Transverse colon (tissue), 4 donors: ENCODE results near the gene CLK3. TPM values are rescaled to one million over a fixed set of nuclear protein-coding genes. Genes with fewer than 3 reads are reported as not detected.
A peak's percentile ranks its signal among the peaks of the same experiment; 100 is the strongest.

Experiments used
- DNase-seq: peaks from one replicate; pipeline ENCODE4 v3.0.0-alpha.2; 2019
- H3K27ac ChIP-seq, 4 donors: fragments of 200-600 bp; sonication (generic); 2 replicates each; pipeline ENCODE4 v1.5.1; 2016 to 2018; ENCODE audit warnings: inconsistent platforms in 4 of 4
- H3K27me3 ChIP-seq: fragments of 200-600 bp; sonication (generic); 2 replicates; pipeline ENCODE4 v1.5.1; 2017; ENCODE audit warnings: inconsistent platforms
- H3K36me3 ChIP-seq, 4 donors: fragments of 200-600 bp; sonication (generic); 2 replicates each; pipeline ENCODE4 v1.5.1; 2017 to 2019; ENCODE audit warnings: inconsistent platforms in 4 of 4
- H3K4me1 ChIP-seq, 4 donors: fragments of 200-600 bp; sonication (generic); 2 replicates each; pipeline ENCODE4 v1.5.1; 2017 to 2020; ENCODE audit warnings: inconsistent platforms in 4 of 4
- H3K4me3 ChIP-seq, 4 donors: fragments of 200-600 bp; sonication (generic); 1 replicate in 1 of 4; 2 replicates in 3 of 4; pipeline versions ENCODE4 v1.5.1 to v1.6.1; 2017 to 2019; ENCODE audit warnings: inconsistent platforms in 4 of 4
- H3K9me3 ChIP-seq, 2 donors: fragments of 200-600 bp; sonication (generic); 2 replicates each; pipeline ENCODE4 v1.5.1; 2017 to 2019; ENCODE audit warnings: inconsistent platforms in 2 of 2
- EP300 ChIP-seq: sonication (generic); formaldehyde crosslinking; IDR thresholded peaks from one replicate; pipeline ENCODE4 v1.6.1; 2017; ENCODE audit warnings: antibody characterized with exemption, low read depth
- POLR2A ChIP-seq: fragments of 450-650 bp; IDR thresholded peaks from one replicate; pipeline ENCODE4 v1.6.1; 2016; ENCODE audit warnings: antibody characterized with exemption, mild to moderate bottlenecking, moderate library complexity
- POLR2AphosphoS5 ChIP-seq, 3 donors: sonication (generic); formaldehyde crosslinking; IDR thresholded peaks; one replicate each; pipeline ENCODE4 v1.6.1; 2016; ENCODE audit warnings: antibody characterized with exemption in 3 of 3
- WGBS, 2 donors: methylation state at CpG; one replicate each; pipeline ENCODE4 v1.1.5; 2018; ENCODE audit warnings: low coverage in 1 of 2; 5-methylcytosine and 5-hydroxymethylcytosine counted together
- in situ Hi-C, 4 donors: fragments of 200-750 bp; cut with MboI; loops; one replicate each; pipeline versions ENCODE4 v1.15.0 to v1.15.1; 2017; ENCODE audit warnings: low sequenced_read_pairs in 3 of 4, low pct_ligation_motif_present in 1 of 4, low pct_unique_long_range_greater_than_20kb in 1 of 4
- intact Hi-C: fragments of 100-400 bp; cut with DNase I; formaldehyde crosslinking; loops from one replicate; pipeline ENCODE4 v1.15.1; 2023; ENCODE audit warnings: low total_unique reads
- total RNA-seq, 4 donors: library from RNA; depleted of rRNA; stranded (reverse); fragments of >200 nt; gene quantifications; one replicate each; pipeline ENCODE4 v1.1.0, GENCODE V29; 2016
- TF ChIP-seq, protein P1 (sequence below), 5 experiments: fragments of 200-600 bp in 3 of 5; fragments of 450-650 bp in 2 of 5; sonication (generic) in 3 of 5; IDR thresholded peaks; 1 replicate in 2 of 5; 2 replicates in 3 of 5; pipeline ENCODE4 v1.5.1; 2016 to 2017; ENCODE audit warnings: antibody characterized with exemption in 5 of 5, inconsistent platforms in 3 of 5, mild to moderate bottlenecking in 2 of 5, moderate library complexity in 1 of 5

The CLK3 gene
- total RNA-seq, 4 donors from 2014 or later = 144 to 420 (median 208) TPM

DNA sequence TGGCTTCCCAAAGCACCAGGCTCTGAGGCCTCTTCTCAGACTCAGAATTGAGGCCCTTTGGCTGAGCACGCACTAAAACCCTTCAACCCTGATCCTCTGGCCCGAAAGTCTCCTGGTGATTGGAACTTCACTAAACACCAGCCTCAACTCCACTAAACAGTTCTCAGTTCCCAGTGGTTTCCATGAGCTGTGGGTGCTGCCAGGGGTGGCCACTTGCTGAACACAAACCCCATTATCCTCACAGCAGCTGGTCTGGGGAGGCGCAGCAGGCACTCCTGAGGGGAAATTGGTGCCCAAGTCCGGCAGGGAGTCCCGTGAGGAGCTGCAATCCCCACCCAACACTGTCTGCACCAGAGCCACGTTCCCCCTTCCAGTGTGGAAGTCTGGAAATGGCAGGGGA lies 3.8 kb upstream of the CLK3 start:
- TF ChIP-seq EP300 (no peak), POLR2AphosphoS5 (IDR thresholded peaks at IDR 0.05) (no peak), POLR2A (no peak)
- TF ChIP-seq, protein P1, sequence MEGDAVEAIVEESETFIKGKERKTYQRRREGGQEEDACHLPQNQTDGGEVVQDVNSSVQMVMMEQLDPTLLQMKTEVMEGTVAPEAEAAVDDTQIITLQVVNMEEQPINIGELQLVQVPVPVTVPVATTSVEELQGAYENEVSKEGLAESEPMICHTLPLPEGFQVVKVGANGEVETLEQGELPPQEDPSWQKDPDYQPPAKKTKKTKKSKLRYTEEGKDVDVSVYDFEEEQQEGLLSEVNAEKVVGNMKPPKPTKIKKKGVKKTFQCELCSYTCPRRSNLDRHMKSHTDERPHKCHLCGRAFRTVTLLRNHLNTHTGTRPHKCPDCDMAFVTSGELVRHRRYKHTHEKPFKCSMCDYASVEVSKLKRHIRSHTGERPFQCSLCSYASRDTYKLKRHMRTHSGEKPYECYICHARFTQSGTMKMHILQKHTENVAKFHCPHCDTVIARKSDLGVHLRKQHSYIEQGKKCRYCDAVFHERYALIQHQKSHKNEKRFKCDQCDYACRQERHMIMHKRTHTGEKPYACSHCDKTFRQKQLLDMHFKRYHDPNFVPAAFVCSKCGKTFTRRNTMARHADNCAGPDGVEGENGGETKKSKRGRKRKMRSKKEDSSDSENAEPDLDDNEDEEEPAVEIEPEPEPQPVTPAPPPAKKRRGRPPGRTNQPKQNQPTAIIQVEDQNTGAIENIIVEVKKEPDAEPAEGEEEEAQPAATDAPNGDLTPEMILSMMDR (IDR thresholded peaks at IDR 0.05) = no peak
- DNase-seq = no peak
- no peak overlapping the region for H3K27ac ChIP-seq
- peaks cover 1 to 13% (median 7%) of the 10 kb centered on the region in 4 donors for H3K4me1 ChIP-seq
- H3K36me3 ChIP-seq = no peaks in the 10 kb centered on the region
- intact Hi-C loops (no loop called here), in situ Hi-C loops (no loop called here)
- WGBS, 2 donors = 86% methylated on average over 6 of the region's 6 CpGs; no CpG with 5 or more reads in 1 of the 2 donors
- H3K27me3 ChIP-seq = no peaks in the 10 kb centered on the region
- no peak overlapping the region for H3K4me3 ChIP-seq
- H3K9me3 ChIP-seq = no peaks in the 10 kb centered on the region

DNA sequence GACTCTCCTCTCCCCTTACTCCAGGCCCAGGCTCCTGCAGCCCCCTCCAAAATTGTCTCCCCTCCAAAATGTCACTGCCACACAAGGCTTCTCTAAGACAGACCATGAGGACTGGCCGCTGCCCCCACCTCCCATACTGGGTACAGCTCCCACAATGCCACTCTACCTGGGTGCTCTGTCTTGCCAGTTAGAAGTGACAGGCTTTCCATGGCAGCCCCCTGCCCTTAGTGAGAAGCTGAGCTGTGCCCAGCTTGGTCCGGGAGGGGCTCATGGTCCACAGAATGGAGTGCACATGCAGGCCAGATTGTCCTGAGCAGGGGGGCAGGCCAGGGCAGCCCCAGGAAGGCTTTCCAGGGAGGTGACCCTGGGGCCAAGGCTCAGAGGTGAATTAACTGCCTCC lies 3.0 kb upstream of the CLK3 start:
- no peaks in the 10 kb centered on the region for H3K9me3 ChIP-seq
- 91% methylated on average over 2 of the region's 2 CpGs; no CpG with 5 or more reads in 1 of the 2 donors for WGBS, 2 donors
- no peaks in the 10 kb centered on the region for H3K36me3 ChIP-seq
- no peak overlapping the region for H3K4me3 ChIP-seq
- intact Hi-C loops = no loop called here
- H3K4me1 ChIP-seq = peaks cover 9 to 21% (median 15%) of the 10 kb centered on the region in 4 donors
- no peaks in the 10 kb centered on the region for H3K27me3 ChIP-seq
- TF ChIP-seq, protein P1 (IDR thresholded peaks at IDR 0.05) = no peak
- TF ChIP-seq POLR2AphosphoS5 (IDR thresholded peaks at IDR 0.05) = no peak
- TF ChIP-seq POLR2A = no peak
- TF ChIP-seq EP300 = no peak
- no peak overlapping the region for H3K27ac ChIP-seq
- in situ Hi-C loops = no loop called here
- DNase-seq = no peak

DNA sequence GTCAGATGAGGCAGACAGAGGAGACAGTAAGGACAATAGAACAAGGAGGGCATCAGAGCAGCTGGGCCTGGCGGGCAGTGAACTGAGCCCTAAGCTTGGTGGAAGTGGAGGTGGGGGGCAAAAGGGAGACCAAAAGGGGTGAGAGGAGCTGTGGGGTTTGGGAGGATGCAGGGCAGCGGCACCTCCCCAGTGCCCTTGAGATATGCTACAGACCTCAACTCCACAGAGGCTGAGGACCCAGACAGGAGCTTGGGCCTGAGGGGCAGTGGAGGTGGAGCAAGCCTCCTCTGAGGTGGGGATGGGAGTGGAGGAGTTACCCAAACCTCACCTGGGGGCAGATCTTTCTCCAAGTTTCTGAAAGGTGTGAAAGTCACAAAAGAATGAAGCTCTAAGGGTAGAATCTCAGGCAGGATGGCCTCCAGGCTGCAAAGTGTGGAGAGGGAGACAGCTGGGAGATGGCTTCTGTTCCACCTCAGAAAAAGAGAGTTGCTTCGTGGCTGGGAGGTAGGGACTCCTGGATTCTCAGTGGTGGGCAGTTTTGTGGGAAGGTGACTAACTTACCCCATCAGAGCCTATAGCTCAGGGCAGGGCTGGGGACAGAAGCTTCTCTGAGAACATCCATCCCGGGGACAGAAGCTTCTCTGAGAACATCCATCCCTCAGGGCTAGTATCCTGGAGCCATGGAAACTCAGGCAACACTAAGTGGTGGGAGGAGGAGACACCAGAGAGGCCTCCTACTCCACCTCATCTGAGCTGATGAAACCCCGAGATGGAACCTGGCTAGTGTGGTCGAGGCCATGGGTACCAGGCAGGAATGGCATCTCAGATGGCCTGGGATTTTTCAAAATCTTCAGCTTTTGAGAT lies 2.3 kb upstream of the CLK3 start:
- no peak for DNase-seq

More for the DNA sequence above, 2.3 kb upstream of the CLK3 start:
- WGBS, 2 donors = 68 to 100% methylated on average over 1 to 6 of the region's 6 CpGs
- Histone ChIP-seq H3K27me3 (no peaks in the 10 kb centered on the region), H3K4me3 (no peak overlapping the region), H3K36me3 (no peaks in the 10 kb centered on the region), H3K27ac (peak overlapping the region in 1 of 4 donors; percentile 96), H3K9me3 (no peaks in the 10 kb centered on the region), H3K4me1 (peaks cover 16 to 28% (median 22%) of the 10 kb centered on the region in 4 donors)
- in situ Hi-C loops = no loop called here
- intact Hi-C loops = no loop called here
- TF ChIP-seq, protein P1 (IDR thresholded peaks at IDR 0.05) = no peak
- no peak for TF ChIP-seq POLR2A
- TF ChIP-seq POLR2AphosphoS5 (IDR thresholded peaks at IDR 0.05) = no peak
